ENCODE measurements around the gene TRAF3IP1. TPM values are rescaled to one million over a fixed set of nuclear protein-coding genes. Genes with fewer than 3 reads are reported as not detected.

Gene TRAF3IP1
- polyA plus RNA-seq, 1 donor from 2014 or later = 12.5 TPM

DNA sequence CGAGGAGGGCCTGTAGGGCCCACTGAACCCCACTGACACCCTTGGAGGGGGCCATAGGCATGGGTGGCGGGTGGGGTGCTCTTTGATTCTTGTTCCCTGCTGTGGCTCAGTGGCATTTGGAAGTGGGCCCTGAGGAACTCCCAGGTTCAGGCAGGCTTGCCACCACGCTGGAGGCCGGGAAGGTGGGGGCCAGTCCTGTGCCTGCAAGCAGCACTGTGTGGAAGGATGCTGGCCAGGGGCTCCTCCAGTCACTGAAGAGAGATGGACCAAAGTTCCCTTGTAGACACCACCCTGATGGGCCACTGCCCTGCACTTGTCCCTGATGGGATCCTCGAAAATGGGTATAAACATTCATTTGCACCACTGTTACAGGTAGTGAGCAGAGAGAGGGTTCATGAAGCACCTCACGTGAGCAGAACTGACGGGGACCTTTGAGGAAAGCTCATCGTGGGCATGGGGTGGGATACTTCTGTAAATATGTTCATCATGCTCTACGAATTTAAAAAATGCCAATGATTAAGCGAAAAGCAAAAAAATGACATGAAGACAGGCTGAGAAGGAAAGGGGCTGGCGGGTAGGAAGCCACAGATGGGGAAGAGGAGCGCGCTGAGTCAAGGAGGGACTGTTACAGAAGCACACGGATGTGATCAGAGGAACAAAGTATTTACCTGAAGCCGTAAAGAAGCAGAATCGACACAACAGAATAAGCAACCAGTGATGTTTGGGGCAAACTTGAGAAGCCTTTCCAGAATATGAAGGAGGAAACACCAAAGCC is 61.2 kb downstream of the TRAF3IP1 start:
- Histone ChIP-seq H2AFZ (ENCODE audit: low read depth, low read length) (no peak overlapping the region), H3K9me2 (ENCODE audit: insufficient read depth, low read length) (no peaks in the 10 kb centered on the region), H3K9ac (ENCODE audit: low read length) (no peak overlapping the region), H3K9me3 (ENCODE audit: low read length) (no peaks in the 10 kb centered on the region), H3K27me3 (ENCODE audit: insufficient read depth, low read depth, low read length) (no peaks in the 10 kb centered on the region), H3K27ac (ENCODE audit: low read length) (no peak overlapping the region), H3K4me2 (ENCODE audit: low read length) (no peak overlapping the region), H3K79me2 (replicated peaks; ENCODE audit: insufficient read depth, low read length) (no peaks in the 10 kb centered on the region), H3K4me3 (ENCODE audit: low read length) (no peak overlapping the region), H3F3A (ENCODE audit: insufficient read depth, low read length, poor library complexity, severe bottlenecking) (no peaks in the 10 kb centered on the region), H4K20me1 (ENCODE audit: insufficient read depth) (no peaks in the 10 kb centered on the region), H3K36me3 (ENCODE audit: insufficient read depth, low read length) (no peaks in the 10 kb centered on the region)
- TF ChIP-seq EZH2 (IDR thresholded peaks at IDR 0.05; ENCODE audit: borderline replicate concordance, insufficient read depth, low read length, poor library complexity, severe bottlenecking) (no peak), POLR2AphosphoS5 (IDR thresholded peaks at IDR 0.05) (no peak), MXI1 (conservative IDR thresholded peaks at IDR 0.05; ENCODE audit: poor library complexity, severe bottlenecking) (no peak), SMC3 (conservative IDR thresholded peaks at IDR 0.05; ENCODE audit: poor library complexity) (no peak), TAF1 (IDR thresholded peaks at IDR 0.05; ENCODE audit: low read depth) (no peak), EP300 (conservative IDR thresholded peaks at IDR 0.05; ENCODE audit: poor library complexity, severe bottlenecking) (no peak), RAD21 (conservative IDR thresholded peaks at IDR 0.05) (no peak)
- TF ChIP-seq, protein P1, sequence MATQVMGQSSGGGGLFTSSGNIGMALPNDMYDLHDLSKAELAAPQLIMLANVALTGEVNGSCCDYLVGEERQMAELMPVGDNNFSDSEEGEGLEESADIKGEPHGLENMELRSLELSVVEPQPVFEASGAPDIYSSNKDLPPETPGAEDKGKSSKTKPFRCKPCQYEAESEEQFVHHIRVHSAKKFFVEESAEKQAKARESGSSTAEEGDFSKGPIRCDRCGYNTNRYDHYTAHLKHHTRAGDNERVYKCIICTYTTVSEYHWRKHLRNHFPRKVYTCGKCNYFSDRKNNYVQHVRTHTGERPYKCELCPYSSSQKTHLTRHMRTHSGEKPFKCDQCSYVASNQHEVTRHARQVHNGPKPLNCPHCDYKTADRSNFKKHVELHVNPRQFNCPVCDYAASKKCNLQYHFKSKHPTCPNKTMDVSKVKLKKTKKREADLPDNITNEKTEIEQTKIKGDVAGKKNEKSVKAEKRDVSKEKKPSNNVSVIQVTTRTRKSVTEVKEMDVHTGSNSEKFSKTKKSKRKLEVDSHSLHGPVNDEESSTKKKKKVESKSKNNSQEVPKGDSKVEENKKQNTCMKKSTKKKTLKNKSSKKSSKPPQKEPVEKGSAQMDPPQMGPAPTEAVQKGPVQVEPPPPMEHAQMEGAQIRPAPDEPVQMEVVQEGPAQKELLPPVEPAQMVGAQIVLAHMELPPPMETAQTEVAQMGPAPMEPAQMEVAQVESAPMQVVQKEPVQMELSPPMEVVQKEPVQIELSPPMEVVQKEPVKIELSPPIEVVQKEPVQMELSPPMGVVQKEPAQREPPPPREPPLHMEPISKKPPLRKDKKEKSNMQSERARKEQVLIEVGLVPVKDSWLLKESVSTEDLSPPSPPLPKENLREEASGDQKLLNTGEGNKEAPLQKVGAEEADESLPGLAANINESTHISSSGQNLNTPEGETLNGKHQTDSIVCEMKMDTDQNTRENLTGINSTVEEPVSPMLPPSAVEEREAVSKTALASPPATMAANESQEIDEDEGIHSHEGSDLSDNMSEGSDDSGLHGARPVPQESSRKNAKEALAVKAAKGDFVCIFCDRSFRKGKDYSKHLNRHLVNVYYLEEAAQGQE (IDR thresholded peaks at IDR 0.05; ENCODE audit: borderline replicate concordance) = no peak
- TF ChIP-seq, protein P2, sequence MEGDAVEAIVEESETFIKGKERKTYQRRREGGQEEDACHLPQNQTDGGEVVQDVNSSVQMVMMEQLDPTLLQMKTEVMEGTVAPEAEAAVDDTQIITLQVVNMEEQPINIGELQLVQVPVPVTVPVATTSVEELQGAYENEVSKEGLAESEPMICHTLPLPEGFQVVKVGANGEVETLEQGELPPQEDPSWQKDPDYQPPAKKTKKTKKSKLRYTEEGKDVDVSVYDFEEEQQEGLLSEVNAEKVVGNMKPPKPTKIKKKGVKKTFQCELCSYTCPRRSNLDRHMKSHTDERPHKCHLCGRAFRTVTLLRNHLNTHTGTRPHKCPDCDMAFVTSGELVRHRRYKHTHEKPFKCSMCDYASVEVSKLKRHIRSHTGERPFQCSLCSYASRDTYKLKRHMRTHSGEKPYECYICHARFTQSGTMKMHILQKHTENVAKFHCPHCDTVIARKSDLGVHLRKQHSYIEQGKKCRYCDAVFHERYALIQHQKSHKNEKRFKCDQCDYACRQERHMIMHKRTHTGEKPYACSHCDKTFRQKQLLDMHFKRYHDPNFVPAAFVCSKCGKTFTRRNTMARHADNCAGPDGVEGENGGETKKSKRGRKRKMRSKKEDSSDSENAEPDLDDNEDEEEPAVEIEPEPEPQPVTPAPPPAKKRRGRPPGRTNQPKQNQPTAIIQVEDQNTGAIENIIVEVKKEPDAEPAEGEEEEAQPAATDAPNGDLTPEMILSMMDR (IDR thresholded peaks at IDR 0.05; ENCODE audit: poor library complexity, severe bottlenecking) = no peak

DNA sequence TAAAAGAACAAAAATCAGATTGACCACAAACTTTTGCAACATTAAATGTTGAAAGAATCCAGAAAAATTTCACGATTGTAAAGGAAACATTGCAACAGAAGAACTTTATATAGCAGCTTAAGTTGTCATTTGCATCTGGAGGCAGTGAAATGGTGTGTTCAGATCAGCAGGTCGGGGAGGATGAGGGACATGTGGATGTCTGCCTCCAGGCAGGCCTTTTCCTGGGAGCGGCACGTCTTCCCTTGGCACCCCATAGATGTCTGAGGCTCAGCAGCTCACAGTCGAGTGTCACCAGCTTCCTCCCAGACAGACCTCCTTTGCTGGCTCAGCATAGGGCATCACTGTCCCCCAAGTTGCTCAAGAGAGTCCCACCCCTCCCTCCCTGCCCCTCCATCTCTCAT is 62.1 kb downstream of the TRAF3IP1 start:
- no peaks in the 10 kb centered on the region for H3K36me3 ChIP-seq (ENCODE audit: insufficient read depth, low read length)
- no peak overlapping the region for H3K4me2 ChIP-seq (ENCODE audit: low read length)
- no peak overlapping the region for H3K4me3 ChIP-seq (ENCODE audit: low read length)
- no peaks in the 10 kb centered on the region for H3K79me2 ChIP-seq (replicated peaks; ENCODE audit: insufficient read depth, low read length)
- H3K9me3 ChIP-seq (ENCODE audit: low read length) = no peaks in the 10 kb centered on the region
- no peaks in the 10 kb centered on the region for H3K27me3 ChIP-seq (ENCODE audit: insufficient read depth, low read depth, low read length)
- no peak overlapping the region for H3K9ac ChIP-seq (ENCODE audit: low read length)
- no peak overlapping the region for H2AFZ ChIP-seq (ENCODE audit: low read depth, low read length)
- H3F3A ChIP-seq (ENCODE audit: insufficient read depth, low read length, poor library complexity, severe bottlenecking) = no peaks in the 10 kb centered on the region
- no peaks in the 10 kb centered on the region for H3K9me2 ChIP-seq (ENCODE audit: insufficient read depth, low read length)
- H3K27ac ChIP-seq (ENCODE audit: low read length) = no peak overlapping the region
- no peaks in the 10 kb centered on the region for H4K20me1 ChIP-seq (ENCODE audit: insufficient read depth)
- no peak for TF ChIP-seq RAD21 (conservative IDR thresholded peaks at IDR 0.05)
- TF ChIP-seq MXI1 (conservative IDR thresholded peaks at IDR 0.05; ENCODE audit: poor library complexity, severe bottlenecking) = no peak
- no peak for TF ChIP-seq EP300 (conservative IDR thresholded peaks at IDR 0.05; ENCODE audit: poor library complexity, severe bottlenecking)
- TF ChIP-seq, protein P1 (IDR thresholded peaks at IDR 0.05; ENCODE audit: borderline replicate concordance) = no peak
- TF ChIP-seq EZH2 (IDR thresholded peaks at IDR 0.05; ENCODE audit: borderline replicate concordance, insufficient read depth, low read length, poor library complexity, severe bottlenecking) = no peak
- TF ChIP-seq, protein P2 (IDR thresholded peaks at IDR 0.05; ENCODE audit: poor library complexity, severe bottlenecking) = no peak

All from neural cell (in vitro differentiated cells).